Type B pancreatic cell (in vitro differentiated cells): Measurements from ENCODE around the gene FXYD6. TPM values are rescaled to one million over a fixed set of nuclear protein-coding genes. Genes with fewer than 3 reads are reported as not detected.

Experiments used
- DNase-seq: peaks from one replicate; pipeline ENCODE4 v3.0.0; 2021; ENCODE audit warnings: mixed read lengths; ENCODE audit not compliant: unreplicated experiment; ENCODE audit errors: extremely low spot score
- H3K27ac Mint-ChIP-seq: 2 replicates; pipeline ENCODE4 v1.8.0; 2021; ENCODE audit warnings: mild to moderate bottlenecking, mixed read lengths
- H3K27me3 Mint-ChIP-seq: 2 replicates; pipeline ENCODE4 v1.8.0; 2021; ENCODE audit warnings: mixed read lengths
- H3K36me3 Mint-ChIP-seq: 2 replicates; pipeline ENCODE4 v1.8.0; 2021; ENCODE audit warnings: mixed read lengths
- H3K4me1 Mint-ChIP-seq: one replicate; pipeline ENCODE4 v1.8.0; 2021; ENCODE audit warnings: mixed read lengths; ENCODE audit not compliant: unreplicated experiment
- H3K4me3 Mint-ChIP-seq: 2 replicates; pipeline ENCODE4 v1.8.0; 2021; ENCODE audit warnings: mild to moderate bottlenecking, mixed read lengths
- H3K9me3 Mint-ChIP-seq: 2 replicates; pipeline ENCODE4 v1.8.0; 2021; ENCODE audit warnings: mixed read lengths
- CTCF ChIP-seq: fragments of 200-600 bp; sonication (generic); conservative IDR thresholded peaks from 2 replicates; pipeline ENCODE4 v1.5.0; 2021; ENCODE audit warnings: antibody characterized with exemption, mild to moderate bottlenecking
- total RNA-seq: library from RNA; stranded (reverse); gene quantifications from 2 replicates; pipeline ENCODE4 v1.2.1, GENCODE V29; 2021; ENCODE audit warnings: low replicate concordance

Gene FXYD6
- total RNA-seq, 1 donor from 2014 or later = 66.6 TPM

GRCh38 chr11:117790279-117790678, 86.2 kb downstream of the FXYD6 start:
- no peak for DNase-seq
- Mint-ChIP-seq H3K27ac (no peak overlapping the region), H3K27me3 (peaks cover 81% of the 10 kb centered on the region), H3K9me3 (no peaks in the 10 kb centered on the region), H3K36me3 (no peaks in the 10 kb centered on the region), H3K4me3 (no peak overlapping the region), H3K4me1 (peaks cover 12% of the 10 kb centered on the region)
- no peak for TF ChIP-seq CTCF

- Mint-ChIP-seq H3K27ac (no peak overlapping the region), H3K4me3 (no peak overlapping the region), H3K27me3 (peaks cover 77% of the 10 kb centered on the region), H3K9me3 (no peaks in the 10 kb centered on the region), H3K4me1 (peaks cover 12% of the 10 kb centered on the region), H3K36me3 (no peaks in the 10 kb centered on the region)
- DNase-seq = no peak
- TF ChIP-seq CTCF = no peak
Observed at GRCh38 chr11:117789241-117789640, 87.2 kb downstream of the FXYD6 start.

Other genes with a start within 250 kb of the FXYD6 start
- gene DSCAML1, start 79.4 kb downstream of the FXYD6 start, total RNA-seq = 5.8 and 9.8 TPM in 2 replicates
- 40.8 and 57.5 TPM in 2 replicates for gene FXYD2, start 51.9 kb downstream of the FXYD6 start, total RNA-seq
- gene TMPRSS13, start 52.7 kb upstream of the FXYD6 start, total RNA-seq = 6.9 and 22.7 TPM in 2 replicates
- gene IL10RA, start 109.7 kb upstream of the FXYD6 start, total RNA-seq = 0.48 and 0.62 TPM in 2 replicates
- 33.8 and 169 TPM in 2 replicates for gene TMPRSS4, start 200.4 kb upstream of the FXYD6 start, total RNA-seq
- gene SMIM35, start 210.3 kb upstream of the FXYD6 start, total RNA-seq = 0.17 TPM in 1 of 2 replicates, not detected in the other